Lower leg skin (tissue), 4 donors: ENCODE results near the gene ARRDC5. TPM values are rescaled to one million over a fixed set of nuclear protein-coding genes. Genes with fewer than 3 reads are reported as not detected.
"Not testable (repeated sequence)": the region's sequence is repeated elsewhere in the genome, so short reads cannot be mapped to it uniquely, and the experiment has no call there.

Experiments
- DNase-seq, 2 donors: peaks; one replicate each; pipeline ENCODE4 v3.0.0-alpha.2; 2019; ENCODE audit warnings: low spot score in 2 of 2
- H3K4me3 ChIP-seq: fragments of 200-600 bp; sonication (generic); 2 replicates; pipeline ENCODE4 v1.5.1; 2017; ENCODE audit warnings: mild to moderate bottlenecking, low read depth; ENCODE audit not compliant: poor library complexity, severe bottlenecking
- CTCF ChIP-seq, 3 donors: fragments of 450-650 bp; IDR thresholded peaks; one replicate each; pipeline ENCODE4 v1.5.1; 2016; ENCODE audit warnings: antibody characterized with exemption in 3 of 3, mild to moderate bottlenecking in 3 of 3, moderate library complexity in 2 of 3
- POLR2A ChIP-seq, 2 donors: fragments of 450-650 bp; IDR thresholded peaks; one replicate each; pipeline ENCODE4 v1.6.1; 2016 to 2017; ENCODE audit warnings: antibody characterized with exemption in 2 of 2, mild to moderate bottlenecking in 1 of 2, moderate library complexity in 1 of 2
- WGBS, 2 donors: methylation state at CpG; one replicate each; pipeline ENCODE4 v1.1.5; 2018; 5-methylcytosine and 5-hydroxymethylcytosine counted together
- intact Hi-C: fragments of 100-400 bp; cut with DNase I; formaldehyde crosslinking; loops from one replicate; pipeline ENCODE4 v1.15.0; 2023; ENCODE audit warnings: low total_unique reads
- total RNA-seq, 4 donors: library from RNA; depleted of rRNA; stranded (reverse); fragments of >200 nt; gene quantifications; one replicate each; pipeline ENCODE4 v1.1.0, GENCODE V29; 2016

The ARRDC5 gene
- total RNA-seq, 4 donors from 2014 or later, result 1.4 TPM; not detected in 3

DNA sequence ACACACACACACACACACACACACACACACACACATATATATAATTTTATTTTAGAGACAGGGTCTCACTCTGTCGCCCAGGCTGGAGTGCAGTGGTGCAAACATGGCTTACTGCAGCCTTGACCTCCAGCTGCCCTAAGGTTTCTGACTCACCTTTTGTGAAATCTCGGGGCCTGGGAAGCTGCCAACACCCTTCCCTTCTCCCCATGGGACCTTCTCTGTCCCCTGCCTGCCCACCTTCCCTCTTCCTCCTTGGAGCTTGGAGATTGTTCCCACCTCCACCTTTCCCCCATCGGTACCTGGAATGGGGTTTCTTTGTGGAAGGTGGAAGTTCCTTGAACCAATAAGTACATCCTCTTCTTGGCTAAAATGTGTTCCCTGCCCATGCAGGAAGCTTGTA, 6.3 kb downstream of the ARRDC5 start:
- no peak for DNase-seq
- no peak for TF ChIP-seq POLR2A (IDR thresholded peaks at IDR 0.05)
- no peak for TF ChIP-seq CTCF (IDR thresholded peaks at IDR 0.05)
- no peak overlapping the region for H3K4me3 ChIP-seq
- 58 to 68% methylated on average over 3 of the region's 3 CpGs for WGBS, 2 donors
- intact Hi-C loops, result no loop called here

DNA sequence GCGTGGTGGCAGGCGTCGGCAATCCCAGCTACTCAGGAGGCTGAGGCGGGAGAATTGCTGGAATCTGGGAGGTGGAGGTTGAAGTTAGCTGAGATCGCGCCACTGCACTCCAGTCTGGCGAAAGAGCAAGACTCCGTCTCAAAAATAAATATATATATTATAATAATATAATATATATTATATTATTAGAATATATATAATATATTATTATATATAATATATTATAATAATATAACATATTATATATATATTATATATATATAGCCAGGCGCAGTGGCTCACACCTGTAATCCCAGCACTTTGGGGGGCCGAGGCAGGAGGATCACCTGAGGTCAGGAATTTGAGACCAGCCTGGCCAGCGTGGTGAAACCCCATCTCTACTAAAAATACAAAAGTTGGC, 9.7 kb downstream of the ARRDC5 start:
- H3K4me3 ChIP-seq, DNase-seq, intact Hi-C loops: not testable (repeated sequence)
- 88 to 89% methylated on average over 11 of the region's 11 CpGs for WGBS, 2 donors

DNA sequence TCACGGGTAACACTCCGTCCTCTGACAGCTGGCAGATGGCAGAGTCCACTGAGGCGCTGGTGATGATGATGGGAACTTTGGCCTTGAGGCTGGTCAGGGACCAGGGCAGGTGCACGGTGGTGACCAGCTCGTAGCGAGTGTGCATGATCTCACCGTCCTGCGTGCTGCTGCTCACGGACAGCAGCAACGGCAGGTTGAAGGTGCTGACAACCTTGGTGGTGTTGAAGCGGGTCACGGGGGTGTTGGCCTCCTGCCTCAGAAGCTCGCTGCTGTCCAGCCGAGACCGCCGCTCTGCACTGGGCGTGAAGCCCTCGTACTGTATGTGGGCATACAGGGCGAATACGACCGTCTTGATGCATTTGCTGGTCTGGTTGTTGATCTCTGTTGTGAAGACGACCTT, 11.6 kb downstream of the ARRDC5 start:
- H3K4me3 ChIP-seq, result no peak overlapping the region
- TF ChIP-seq POLR2A (IDR thresholded peaks at IDR 0.05) (no peak), CTCF (IDR thresholded peaks at IDR 0.05) (no peak)
- no peak for DNase-seq
- 92 to 93% methylated on average over 21 to 22 of the region's 22 CpGs for whole genome bisulfite sequencing, 2 donors
- intact Hi-C loops, result no loop called here

DNA sequence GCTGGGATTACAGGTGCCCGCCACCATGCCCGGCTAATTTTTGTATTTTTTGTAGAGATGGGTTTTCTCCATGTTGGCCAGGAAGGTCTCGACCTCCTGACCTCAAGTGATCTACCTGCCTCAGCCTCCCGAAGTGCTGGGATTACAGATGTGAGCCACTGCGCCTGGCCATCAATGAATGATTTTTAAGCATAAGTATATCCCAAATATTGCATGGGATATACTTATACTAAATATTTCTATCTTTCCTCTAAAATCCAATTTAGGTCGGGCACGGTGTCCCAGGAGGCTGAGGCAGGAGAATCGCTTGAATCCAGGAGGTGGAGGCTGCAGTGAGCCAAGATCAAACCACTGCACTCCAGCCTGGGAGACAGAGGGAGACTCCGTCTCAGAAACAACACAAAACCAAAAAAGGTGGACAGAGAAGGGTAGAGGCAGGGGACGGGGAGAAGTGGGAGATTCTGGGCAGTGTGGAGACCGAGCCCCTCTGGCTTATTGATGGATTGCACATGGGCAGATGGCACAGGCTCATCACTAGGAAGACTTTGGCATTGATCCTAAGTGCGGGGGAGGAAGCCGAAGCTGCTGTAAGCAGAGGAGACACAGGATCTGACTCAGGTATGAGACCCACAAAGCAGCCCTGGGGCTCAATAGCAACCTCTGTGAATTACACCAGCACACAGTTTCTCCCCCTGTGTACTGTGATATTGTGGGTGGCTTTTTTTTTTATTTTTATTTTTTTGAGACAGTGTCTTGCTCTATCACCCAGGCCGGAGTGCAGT, 13.5 kb downstream of the ARRDC5 start:
- no peak for DNase-seq
- intact Hi-C loops, result no loop called here
- H3K4me3 ChIP-seq, result no peak overlapping the region
- TF ChIP-seq CTCF (IDR thresholded peaks at IDR 0.05), result no peak
- no peak for TF ChIP-seq POLR2A (IDR thresholded peaks at IDR 0.05)
- WGBS, 2 donors, result 75 to 80% methylated on average over 14 of the region's 14 CpGs

DNA sequence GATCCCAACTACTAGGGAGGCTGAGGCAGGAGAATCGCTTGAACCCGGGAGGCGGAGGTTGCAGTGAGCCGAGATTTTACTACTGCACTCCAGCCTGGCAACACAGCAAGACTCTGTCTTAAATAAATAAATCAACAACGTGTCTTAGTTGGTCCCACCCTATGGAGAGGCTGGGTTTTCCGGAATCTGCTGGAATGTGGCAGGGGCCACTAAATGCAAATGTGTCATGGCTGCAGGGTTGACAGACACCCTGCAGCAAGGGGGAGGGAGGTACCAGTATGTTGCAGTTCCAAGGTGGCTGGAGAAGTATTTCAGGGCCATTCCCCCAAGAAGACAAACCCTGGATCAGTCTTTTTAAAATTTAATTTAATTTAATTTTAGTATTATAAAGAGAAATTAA, 14.9 kb downstream of the ARRDC5 start:
- WGBS, 2 donors, result 80 to 83% methylated on average over 1 to 3 of the region's 6 CpGs
- DNase-seq, intact Hi-C loops, H3K4me3 ChIP-seq: not testable (repeated sequence)

DNA sequence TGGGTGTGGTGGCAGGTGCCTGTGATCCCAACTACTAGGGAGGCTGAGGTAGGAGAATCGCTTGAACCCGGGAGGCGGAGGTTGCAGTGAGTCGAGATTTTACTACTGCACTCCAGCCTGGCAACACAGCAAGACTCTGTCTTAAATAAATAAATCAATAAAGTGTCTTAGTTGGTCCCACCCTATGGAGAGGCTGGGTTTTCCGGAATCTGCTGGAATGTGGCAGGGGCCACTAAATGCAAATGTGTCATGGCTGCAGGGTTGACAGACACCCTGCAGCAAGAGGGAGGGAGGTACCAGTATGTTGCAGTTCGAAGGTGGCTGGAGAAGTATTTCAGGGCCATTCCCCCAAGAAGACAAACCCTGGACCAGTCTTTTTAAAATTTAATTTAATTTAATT, 17.7 kb downstream of the ARRDC5 start:
- 77 to 84% methylated on average over 6 of the region's 6 CpGs for WGBS, 2 donors

DNA sequence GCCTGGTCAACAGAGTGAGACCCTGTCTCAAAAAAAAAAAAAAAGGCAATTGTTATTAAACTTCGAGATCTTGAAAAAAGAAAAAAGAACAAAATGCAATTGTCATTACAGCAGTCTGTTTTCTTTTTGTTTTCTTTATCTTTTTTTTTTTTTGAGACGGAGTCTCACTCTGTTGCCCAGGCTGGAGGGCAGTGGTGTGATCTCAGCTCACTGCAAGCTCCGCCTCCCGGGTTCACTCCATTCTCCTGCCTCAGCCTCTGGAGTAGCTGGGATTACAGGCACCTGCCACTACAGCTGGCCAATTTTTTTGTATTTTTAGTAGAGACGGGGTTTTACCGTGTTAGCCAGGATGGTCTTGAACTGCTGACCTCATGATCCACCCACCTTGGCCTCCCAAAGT, 19.8 kb downstream of the ARRDC5 start:
- H3K4me3 ChIP-seq, intact Hi-C loops: not testable (repeated sequence)
- 71 to 72% methylated on average over 6 of the region's 6 CpGs for WGBS, 2 donors

More for the DNA sequence above, 17.7 kb downstream of the ARRDC5 start:
- DNase-seq, H3K4me3 ChIP-seq, intact Hi-C loops: not testable (repeated sequence)

GRCh38 chr19:4879041-4879440, 23.7 kb downstream of the ARRDC5 start:
- 90 to 98% methylated on average over 11 of the region's 11 CpGs for WGBS, 2 donors
- H3K4me3 ChIP-seq, result no peak overlapping the region
- DNase-seq, result no peak
- no peak for TF ChIP-seq POLR2A (IDR thresholded peaks at IDR 0.05)
- TF ChIP-seq CTCF (IDR thresholded peaks at IDR 0.05), result no peak
- intact Hi-C loops, result loop anchor here (5.0 kb wide), 1 partner anchor 1468 kb away; no protein-coding TSS in a partner anchor

More for the DNA sequence above, 19.8 kb downstream of the ARRDC5 start:
- not testable (repeated sequence) for DNase-seq
